HG03108 (cell line): ENCODE results near the gene SYCE3.
"Not testable (repeated sequence)": the region's sequence is repeated elsewhere in the genome, so short reads cannot be mapped to it uniquely, and the experiment has no call there.

Experiments used
- ATAC-seq: cut with Tn5 transposase; IDR thresholded peaks from one replicate; pipeline ENCODE4 v1.9.1; 2021; ENCODE audit warnings: moderate library complexity; ENCODE audit not compliant: unreplicated experiment

The SYCE3 gene

DNA sequence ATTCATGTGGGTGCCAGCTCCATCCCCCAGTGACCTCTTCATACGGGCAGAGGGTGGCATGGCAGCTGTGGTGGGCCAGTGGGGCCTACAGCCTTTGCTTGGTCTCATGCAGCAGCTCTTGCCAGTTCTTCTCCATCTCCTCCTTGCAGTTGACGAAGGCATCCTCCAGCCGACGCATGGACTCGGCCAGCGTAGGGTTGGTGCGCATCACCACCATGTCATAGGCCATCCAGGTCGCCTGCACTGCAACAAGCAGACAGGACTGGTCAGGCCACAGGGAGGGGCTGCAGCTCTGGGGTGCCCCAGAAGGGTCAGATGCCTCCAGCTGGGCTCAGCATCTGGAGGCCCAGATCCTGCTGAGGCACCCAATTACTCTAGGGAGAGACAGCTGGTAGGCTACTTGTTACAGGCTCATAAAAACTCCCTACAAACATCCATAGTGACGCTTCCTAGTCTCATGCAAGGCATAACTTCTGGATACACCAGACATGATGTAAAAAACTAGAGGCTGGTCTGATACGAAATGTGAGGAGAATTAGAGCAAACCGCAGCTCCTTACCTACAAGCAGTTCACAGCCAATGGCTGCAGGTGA is 11.5 kb downstream of the SYCE3 start:
- no peak for ATAC-seq

DNA sequence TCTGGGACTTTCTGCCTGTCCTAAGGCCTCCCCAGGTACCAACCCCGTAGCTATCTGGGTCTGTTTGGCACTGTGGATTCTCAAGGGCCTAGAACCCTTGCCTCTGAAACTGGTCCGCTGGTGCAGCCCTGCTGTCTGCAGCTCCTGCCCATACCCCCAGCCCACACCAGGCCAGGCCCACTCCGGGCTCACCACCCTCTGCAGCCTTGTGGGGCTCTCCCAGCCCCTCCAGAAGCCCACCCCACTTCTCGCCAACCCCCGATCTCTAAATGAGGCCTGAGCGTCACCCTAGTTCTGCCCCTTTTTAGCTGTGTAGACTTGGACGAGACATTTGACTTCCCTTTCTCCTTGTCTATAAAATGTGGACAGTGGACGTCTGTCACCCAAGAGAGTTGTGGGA is 12.3 kb downstream of the SYCE3 start:
- ATAC-seq, result no peak

DNA sequence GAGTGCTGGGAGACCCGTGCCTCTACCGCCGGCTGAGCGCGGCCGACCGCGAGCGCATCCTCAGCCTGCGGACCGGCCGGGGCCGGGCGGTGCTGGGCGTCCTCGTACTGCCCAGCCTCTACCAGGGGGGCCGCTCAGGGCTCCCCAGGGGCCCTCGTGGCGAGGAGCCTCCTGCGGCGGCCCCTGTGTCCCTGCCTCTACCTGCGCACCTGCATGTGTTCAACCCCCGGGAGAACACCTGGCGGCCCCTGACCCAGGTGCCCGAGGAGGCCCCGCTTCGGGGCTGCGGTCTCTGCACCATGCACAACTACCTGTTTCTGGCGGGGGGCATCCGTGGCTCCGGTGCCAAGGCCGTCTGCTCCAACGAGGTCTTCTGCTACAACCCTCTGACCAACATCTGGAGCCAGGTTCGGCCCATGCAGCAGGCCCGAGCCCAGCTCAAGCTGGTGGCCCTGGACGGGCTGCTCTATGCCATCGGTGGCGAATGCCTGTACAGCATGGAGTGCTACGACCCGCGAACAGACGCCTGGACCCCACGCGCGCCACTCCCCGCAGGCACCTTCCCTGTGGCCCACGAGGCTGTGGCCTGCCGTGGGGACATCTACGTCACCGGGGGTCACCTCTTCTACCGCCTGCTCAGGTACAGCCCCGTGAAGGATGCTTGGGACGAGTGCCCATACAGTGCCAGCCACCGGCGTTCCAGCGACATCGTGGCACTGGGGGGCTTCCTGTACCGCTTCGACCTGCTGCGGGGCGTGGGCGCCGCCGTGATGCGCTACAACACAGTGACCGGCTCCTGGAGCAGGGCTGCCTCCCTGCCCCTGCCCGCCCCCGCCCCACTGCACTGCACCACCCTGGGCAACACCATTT is 13.6 kb downstream of the SYCE3 start:
- ATAC-seq, result no peak

DNA sequence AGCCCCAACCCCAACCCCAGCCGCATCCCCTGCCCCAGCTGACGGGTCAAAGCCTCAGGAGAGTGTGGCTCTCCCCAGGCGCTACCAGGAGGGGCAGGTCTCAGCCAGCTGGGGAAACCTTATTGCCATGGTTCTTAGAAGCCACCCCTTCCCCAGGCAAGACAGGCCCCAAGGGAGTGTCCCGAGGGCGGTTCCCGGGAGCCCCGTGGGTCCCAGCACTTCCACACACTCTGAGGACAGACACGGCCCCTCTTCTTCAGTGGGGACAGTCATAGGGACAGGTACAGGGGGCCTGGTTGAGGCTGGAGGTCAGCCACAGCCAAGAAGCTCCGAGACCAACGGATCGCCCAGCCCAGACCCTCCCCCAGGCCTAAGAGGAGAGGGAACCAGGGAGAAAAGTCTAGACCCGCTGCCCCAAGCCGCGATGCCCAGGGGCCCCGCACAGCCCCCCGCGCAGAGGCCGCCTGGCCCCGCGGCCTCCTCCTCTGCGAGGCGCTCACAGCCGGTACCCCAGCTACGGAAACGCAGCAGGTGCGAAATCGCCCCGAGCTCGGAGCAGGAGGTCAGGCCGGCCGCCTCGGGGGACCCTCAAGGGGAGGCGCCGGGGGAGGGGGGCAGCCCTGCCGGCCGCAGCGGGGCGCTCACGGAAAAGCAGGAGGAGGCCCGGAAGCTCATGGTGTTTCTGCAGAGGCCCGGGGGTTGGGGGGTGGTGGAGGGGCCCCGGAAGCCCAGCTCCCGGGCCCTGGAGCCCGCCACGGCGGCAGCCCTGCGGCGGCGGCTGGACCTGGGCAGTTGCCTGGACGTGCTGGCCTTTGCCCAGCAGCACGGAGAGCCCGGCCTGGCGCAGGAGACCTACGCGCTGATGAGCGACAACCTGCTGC is 14.4 kb downstream of the SYCE3 start:
- ATAC-seq, result no peak

DNA sequence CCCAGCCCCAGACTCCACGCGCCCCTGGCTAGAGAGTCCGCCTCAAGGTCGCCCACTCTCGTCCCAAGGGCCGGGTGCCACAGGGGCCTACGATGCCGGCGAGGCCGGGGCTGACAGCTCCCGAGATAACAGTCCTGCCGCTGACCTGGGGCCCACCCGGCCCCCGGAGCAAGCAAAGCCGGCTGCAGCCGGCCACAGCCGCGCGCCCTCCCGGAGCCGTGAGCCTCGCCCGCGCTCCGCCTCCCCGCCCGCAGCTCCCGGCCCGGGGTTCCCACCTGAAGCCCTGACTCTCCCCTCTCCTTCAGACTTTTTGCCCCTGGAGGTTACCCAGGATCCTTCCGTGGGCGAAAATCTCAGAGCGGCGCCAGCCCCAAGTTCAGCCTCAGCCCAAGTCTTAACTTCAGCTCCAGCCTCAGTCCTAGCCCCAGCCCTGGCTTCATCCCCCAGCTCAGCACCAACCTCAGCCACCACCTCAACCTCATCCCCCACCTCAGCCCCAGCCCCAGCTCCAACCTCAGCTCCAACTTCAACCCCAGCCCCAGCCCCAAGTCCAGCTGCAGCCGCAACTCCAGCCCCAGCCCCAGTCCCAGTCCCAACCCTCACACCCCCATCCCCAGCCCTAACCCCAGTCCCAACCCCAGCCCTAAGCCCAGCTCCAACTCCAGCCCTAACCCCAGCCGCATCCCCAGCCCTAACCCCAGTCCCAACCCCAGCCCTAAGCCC is 15.3 kb downstream of the SYCE3 start:
- no peak for ATAC-seq

DNA sequence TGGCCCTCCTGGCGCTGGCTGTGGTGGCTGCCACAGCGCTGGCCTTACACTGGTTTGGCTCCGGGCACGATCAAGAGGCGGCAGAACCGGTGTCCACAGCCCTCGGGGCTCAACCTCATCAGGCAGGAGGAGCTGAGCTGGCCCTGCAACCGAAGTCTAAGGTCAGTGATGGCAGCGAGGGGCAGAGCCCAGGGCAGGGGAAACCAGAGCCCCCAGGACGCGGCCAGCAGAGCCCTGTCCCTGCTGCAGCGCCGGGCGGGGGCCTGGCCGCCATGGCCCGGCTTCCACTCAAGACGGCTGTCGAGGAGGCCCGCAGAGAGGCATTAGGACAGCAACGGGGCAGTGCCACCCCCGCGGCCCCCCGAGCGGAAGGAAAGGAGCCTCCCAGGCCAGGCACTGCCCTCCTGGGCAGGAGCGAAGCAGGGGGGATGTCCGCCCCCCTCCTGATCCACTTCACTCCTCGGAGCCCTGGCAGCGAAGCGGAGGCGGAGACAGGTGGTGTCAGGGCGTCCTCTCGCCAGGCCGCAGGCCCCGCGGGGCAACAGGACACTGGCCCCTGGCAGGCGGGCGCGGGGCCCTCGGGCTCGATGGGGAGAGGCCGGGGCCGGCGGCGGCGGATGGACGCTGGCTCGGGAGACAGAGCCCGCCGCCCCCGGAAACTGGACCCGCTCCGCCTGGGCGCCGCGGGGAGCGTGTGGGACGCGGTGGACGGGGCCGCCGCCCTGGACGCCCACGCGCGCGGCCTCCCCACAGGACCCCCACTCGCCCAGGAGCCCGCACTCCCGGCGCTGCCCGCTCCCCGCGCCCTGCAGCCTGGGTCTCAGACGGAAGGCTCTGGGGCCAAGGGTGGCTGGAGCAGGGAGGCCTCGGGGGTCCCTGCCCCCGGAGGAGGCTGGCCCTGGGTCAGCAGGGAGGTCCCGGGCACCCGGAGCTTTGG is 16.1 kb downstream of the SYCE3 start:
- no peak for ATAC-seq

DNA sequence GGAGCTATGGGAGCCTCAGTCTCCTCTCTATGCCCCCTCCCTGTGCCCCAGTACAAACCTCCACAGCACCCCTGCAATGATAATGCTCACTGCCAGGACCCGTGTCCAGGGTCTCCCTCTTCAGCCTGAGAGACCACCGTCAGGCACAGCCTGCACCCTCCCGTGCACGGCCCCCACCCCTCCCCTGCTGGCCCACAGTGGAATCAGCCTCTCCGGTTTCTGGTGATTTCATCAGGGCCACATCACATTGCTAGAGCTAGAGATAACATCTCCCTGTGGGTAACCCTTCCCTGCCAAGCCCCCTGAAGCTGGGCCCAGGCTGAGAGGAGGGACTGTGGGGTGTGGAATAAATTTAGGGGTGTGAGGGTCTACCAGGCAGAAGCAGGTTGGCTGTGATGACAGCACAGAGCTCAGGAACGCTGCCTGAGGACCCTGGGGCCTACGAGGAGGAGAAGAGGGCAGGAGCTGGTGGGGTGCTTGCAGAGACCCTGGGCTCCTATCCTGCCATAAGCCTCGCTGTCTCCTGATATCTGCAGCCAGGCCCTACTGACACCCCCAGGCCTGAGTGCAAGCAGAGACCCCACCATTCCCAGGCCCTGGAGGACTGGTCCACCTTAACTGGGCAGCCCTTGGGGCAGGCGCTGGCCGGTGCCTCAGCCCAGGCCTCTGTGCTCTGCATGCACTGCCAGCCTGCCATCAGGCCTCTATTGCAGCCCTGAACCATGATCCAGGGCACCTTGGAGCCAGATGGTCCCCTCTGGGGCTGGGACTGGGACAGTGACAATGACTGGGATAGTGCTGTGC is 17.0 kb downstream of the SYCE3 start, which contains the start of gene KLHDC7B:
KLHDC7B (plus strand) TSS at position 378 of the 804 bp plus-strand sequence; CDS start at position 723, 345 bp downstream.
- ATAC-seq, result no peak

DNA sequence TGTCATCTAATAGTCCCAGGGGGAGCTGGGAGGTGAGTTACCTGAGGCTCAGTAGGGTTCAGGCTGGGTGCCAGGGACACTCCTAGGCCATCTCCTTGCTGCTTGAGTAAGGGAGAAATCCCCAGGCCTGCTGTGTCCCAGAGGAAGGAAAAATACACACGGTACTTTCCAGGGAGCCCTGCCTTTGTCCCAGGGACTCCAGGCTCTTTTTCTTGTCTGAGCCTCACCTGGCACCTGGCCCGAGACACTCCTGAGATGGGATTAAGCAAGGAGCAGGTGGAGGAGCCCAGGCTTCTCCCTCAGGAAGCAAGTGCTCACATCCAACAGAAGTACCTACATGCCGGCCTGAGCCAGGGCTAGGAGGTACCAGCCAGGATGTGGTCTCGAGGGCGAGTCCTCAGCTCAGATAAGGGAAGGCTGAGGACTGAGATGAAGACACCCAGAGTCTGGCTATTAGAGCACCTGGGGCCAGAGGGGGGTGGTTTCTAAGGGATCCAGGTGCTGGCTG is 17.9 kb downstream of the SYCE3 start:
- no peak for ATAC-seq

DNA sequence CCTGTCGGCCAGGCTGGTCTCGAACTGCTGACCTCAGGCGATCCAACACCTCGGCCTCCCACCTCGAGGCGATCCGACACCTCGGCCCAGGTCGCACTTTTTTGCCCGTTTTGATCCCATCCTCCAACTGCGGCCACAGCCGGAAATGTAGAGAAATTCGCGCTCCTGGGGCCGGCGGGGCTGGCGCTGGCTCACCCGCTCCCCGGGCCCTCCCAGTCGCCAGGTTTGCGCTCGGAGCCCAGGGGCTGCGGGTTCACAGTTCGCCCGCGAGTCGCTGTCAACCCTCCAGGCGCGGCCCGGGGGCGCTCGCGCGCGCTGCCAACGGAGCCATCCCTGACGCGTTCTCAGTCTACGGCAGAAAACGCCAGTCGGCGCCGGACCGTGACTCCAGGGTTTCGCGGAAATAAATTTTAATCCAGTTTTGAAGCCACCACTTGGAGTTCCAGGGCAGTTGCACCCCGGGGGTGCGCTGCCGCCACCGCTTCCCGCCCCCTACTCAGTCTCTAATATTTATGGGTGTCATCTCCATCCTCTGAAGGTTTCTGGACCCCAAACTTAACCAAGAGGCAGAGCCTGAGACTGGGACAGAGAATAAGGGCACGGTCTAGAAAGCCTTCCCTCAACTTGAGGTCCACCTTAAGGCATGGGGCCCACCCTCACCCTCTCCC is 18.5 kb downstream of the SYCE3 start:
- no peak for ATAC-seq

DNA sequence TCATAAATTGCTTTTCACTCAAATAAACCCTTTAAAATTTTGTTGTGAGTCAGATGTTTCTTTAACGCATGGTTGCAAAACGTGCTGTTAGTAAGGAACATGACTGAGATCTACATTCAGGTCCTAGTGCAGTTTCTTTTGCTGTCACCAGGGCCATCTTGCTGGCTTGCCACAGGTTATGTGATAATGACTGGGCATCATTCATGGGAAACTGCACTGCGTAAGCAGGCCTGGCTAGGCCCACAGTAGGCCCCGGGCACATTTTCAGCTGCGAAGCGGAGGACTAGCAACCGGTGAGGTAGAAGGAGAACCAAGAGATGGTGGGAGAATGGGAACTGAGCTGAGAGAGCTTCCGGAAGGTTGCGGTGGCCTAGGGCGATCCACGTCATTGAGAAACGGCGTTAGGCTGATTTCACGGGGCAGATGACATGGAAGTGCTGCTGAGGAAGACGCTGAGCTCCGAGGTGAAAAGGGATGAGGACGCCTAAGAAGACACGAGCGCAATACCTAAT is 20.2 kb downstream of the SYCE3 start:
- ATAC-seq, result no peak

DNA sequence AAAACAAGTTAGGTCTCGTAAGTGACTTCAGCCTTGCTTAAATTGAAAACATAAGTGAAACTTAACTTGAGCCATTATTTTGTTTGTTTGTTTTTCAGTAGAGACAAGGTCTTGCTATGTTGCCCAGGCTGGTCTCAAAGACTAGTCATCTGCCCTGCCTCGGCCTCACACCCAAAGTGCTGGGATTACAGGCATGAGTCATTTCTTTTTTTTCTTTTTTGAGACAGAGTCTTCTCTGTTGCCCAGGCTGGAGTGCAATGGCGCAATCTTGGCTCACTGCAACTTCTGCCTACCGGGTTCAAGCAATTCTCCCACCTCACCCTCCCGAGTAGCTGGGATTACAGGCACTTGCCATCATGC is 21.1 kb downstream of the SYCE3 start:
- not testable (repeated sequence) for ATAC-seq

DNA sequence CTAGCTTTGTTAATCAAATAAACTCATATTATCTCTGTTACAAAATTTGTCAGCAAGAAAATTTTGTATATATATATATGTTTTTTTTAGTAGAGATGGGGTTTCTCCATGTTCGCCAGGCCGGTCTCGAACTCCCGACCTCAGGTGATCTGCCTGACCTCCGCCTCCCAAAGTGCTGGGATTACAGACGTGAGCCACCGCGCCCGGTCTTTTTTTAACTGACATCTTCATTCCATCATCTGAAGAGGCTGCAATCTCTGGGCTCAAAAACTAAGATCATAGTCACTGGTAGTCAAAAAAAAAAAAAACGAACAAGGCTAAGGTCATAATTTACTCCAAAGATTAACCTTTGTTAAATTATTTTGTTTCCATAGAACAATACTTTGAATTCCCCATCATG is 22.3 kb downstream of the SYCE3 start:
- ATAC-seq, result no peak

DNA sequence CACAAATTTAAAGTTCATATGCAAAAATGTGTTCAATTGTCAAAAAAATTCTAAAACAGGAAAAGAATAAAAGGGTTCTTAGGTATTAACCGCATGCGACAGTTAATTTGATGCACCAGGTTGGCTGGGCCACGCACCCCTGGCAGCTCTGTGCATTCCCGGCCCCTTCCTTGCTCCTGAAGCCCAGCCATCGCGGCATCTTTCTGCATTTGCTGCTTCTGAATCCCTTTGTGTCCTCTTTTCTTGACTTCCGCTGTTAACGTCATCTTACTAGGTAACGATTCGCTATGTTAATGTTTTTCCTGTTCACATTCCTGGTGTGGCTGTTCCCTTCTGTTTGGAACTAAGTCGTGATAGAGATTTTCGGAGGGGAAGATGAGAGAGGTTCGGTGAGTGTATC is 25.0 kb downstream of the SYCE3 start:
- ATAC-seq, result no peak

DNA sequence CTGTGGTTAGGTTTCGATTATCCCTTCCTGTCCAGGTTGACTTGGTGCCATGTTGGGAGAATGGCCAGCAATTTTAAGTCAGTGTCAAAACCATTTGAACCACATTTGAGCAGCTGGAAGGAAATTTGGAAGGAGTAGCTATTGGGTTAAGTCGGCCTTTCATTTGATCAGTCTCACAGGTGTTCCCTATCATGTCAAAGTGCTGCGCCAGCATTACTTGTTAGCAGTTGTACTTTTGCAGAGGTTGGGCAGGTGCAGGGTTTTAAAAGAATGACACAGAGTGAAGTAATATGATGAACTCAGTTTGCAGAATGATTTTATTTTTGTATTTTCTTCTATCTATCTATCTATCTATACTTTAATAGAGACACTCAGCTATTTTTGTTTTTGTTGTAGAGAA is 26.5 kb downstream of the SYCE3 start:
- ATAC-seq, result no peak

DNA sequence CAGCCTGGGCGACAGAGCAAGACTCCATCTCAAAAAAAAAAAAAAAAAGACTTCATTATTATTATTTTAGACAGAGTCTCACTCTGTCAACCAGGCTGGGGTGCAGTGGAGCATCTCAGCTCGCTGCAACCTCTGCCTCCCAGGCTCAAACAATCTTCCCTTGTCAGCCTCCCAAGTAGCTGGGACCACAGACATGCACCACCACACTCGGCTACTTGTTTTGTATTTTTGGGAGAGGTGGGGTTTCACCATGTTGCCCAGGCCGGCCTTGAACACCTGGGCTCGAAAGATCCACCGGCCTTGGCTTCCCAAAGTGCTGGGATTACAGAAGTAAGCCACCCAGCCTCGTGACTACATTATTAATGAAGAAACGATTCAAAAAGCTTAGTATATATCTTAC is 27.6 kb downstream of the SYCE3 start:
- ATAC-seq, result no peak

DNA sequence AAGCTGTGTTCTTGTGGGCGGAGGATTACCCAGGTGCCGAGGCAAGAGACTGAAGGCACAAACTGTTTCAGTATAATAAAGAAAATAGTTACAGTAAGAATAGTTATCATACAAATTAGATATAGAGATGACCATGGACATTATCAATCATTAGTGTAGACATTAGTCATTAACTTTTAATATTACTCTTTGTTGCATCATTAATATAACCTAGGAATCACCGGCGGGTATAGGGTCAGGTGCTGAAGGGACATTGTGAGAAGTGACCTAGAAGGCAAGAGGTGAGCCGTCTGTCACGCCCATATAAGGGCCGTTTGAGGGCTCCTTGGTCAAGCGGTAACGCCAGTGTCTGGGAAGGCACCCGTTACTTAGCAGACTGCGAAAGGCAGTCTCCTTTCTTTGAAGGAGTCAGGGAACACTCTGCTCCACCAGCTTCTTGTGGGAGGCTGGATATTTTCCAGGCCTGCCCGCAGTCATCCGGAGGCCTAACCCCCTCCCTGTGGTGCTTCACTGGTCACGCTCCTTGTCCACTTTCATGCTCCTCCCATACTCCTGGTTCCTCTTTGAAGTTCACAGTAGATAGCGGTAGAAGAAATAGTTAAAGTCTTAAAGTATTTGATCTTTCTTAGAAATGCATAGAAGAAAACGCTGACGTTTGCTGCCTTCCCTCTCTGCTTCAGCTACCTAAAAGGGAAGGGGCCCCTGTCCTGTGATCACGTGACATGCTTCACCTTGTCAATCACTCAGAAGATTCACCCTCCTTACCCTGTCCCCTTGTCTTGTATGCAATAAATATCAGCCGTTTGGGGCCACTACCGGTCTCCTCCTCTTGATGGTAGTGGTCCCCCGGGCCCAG is 28.6 kb downstream of the SYCE3 start:
- not testable (repeated sequence) for ATAC-seq
